GM12892 (cell line): Measurements from ENCODE around the gene KRT12.

Source experiments
- DNase-seq: peaks from one replicate; pipeline ENCODE4 v3.0.0; 2011; ENCODE audit not compliant: insufficient read length
- FAIRE-seq: peaks from 2 replicates; lab custom pipeline; 2011; peaks lifted over from hg19 to GRCh38; lab: Jason Lieb, UNC
- POLR2A ChIP-seq: IDR thresholded peaks from 2 replicates; pipeline ENCODE4 v1.6.1; 2011; ENCODE audit warnings: low read depth, low read length, control low read depth
- POLR2AphosphoS5 ChIP-seq: IDR thresholded peaks from 2 replicates; pipeline ENCODE4 v1.6.1; 2011; ENCODE audit warnings: low read depth, low read length, control low read depth
- TAF1 ChIP-seq: IDR thresholded peaks from 2 replicates; pipeline ENCODE4 v1.6.1; 2011; ENCODE audit warnings: low read depth, mild to moderate bottlenecking, control low read depth, low read length, borderline replicate concordance

The KRT12 gene

DNA sequence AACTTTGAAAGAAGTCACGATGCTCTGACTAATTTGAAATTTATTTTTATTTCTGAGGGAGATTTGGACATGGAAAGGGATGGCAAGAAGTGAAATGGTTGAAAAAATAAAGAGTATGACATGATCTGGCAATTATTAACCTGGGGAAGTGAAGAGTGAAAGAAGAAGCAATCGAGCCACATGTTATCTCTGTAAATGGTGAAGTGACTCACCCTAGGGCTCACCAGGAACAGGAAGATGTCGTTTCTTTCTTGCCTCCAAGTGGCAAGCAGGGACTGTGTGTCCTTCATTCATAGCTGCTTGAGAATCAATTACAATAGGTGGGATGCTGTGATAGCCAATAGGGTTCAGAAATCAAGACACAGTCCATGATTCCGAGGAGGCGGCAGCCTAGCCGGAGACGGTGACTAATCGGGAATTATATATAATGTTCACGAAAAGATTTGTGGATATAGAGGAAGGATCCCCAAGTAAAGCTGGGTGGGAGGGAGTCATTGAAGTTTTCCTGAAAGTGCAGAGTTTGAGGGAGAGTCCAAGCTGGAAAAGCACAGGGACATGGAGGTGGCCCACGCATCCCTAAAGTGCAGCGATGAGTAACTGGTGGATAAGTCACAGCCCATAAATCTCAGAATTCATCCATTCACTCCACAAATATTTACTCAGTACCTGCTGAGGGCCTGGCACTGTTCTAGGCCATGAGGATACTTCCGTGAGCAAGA lies 36.3 kb upstream of the KRT12 start:
- FAIRE-seq (no peak), DNase-seq (no peak)
- TF ChIP-seq TAF1 (no peak), POLR2AphosphoS5 (no peak), POLR2A (no peak)

DNA sequence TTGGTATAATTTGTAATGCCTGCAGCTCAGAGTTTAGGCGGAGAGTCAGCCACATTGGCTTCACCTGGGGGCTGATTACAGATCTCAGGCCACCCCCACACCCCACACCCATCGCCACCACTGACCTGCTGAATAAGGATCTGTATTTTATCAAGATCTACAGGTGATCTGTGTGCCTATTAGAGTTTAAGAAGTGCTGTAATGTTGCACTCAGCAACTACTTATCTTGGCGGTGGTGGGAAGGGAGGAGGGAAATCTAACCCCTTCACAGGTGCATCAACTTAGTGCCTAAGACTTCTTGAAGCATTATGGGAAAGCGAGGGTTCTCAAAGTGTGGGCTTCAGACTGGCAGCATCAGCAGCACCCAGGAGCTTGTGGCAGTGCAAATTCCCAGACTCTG lies 35.5 kb upstream of the KRT12 start:
- no peak for DNase-seq
- no peak for TF ChIP-seq POLR2AphosphoS5
- FAIRE-seq = no peak

DNA sequence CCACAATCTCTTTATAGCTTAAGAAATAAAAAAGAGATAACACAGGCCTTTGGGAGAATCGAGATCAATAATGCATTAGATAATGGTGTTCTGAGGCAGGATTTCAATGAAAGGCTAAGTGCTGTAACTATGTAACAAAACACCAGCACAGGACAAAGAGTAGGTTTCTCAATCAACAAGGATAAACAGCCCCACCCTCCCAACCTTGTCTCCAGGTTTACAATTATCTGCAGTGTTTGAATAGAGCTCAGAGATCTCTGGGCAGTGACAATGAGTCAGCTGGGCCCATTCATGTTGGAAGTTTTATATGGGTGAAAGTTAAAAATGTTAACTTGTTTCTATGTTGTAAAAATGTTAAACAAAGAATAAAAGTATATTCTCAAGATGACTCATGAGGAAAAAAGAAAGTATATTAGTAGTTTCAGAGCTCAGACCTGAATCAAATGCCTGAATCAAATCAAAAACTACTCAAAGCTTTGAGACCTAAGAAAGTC lies 35.0 kb upstream of the KRT12 start:
- DNase-seq (no peak), FAIRE-seq (no peak)
- TF ChIP-seq TAF1 (no peak), POLR2A (no peak), POLR2AphosphoS5 (no peak)

DNA sequence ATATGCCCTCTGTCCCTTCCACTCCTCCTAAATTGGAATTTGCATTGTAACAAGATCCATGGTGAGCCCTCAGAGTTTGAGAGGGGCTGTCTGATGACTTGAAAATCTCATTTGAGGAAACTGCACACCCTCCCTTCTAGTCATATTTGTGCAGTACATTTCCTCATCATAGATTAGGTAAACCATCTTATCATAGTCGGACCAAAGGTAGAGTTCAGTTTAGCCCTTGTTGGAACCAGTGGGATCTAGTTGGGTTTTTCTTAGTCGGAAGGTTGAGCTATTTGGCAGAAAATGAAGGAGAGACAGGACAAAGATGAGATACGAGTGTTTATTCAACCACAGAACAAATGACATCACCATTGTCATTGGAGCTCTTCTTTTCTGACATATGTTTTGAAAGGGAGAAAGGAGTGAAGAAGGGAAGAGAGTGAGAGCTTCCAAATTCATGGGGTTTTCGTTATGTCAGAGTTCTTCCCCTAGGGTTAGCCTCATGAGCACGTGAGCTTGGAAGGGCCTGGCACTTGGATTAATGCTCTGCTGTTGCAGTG lies 33.9 kb upstream of the KRT12 start:
- TF ChIP-seq TAF1 = no peak
- no peak for TF ChIP-seq POLR2AphosphoS5
- no peak for TF ChIP-seq POLR2A
- FAIRE-seq (no peak), DNase-seq (no peak)

DNA sequence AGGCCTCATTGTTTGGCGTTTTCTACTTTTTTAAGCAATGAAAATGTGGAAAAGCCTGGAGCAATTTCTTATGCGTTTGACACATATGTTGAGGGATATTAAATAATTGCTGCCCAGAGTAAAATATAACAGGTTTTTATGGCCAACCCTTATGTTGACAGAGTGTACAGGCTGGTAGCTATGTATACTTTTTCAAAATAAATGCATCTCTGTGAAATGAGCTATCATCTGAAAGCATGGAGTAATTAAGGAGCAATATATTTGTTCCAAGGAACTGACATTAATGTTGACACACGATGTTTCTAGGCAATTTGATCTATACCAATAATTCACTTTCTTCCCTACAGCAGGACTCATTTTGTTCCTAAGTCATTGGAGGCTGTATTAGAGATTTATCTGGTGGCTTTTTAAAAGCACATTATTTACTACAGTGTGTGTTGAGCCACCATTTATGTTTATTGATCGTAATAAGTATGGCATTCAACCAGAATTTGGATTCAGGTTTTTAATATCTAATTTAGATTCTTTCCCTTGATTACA lies 30.0 kb upstream of the KRT12 start:
- DNase-seq (no peak), FAIRE-seq (no peak)
- no peak for TF ChIP-seq POLR2AphosphoS5
- TF ChIP-seq POLR2A = no peak
- TF ChIP-seq TAF1 = no peak

DNA sequence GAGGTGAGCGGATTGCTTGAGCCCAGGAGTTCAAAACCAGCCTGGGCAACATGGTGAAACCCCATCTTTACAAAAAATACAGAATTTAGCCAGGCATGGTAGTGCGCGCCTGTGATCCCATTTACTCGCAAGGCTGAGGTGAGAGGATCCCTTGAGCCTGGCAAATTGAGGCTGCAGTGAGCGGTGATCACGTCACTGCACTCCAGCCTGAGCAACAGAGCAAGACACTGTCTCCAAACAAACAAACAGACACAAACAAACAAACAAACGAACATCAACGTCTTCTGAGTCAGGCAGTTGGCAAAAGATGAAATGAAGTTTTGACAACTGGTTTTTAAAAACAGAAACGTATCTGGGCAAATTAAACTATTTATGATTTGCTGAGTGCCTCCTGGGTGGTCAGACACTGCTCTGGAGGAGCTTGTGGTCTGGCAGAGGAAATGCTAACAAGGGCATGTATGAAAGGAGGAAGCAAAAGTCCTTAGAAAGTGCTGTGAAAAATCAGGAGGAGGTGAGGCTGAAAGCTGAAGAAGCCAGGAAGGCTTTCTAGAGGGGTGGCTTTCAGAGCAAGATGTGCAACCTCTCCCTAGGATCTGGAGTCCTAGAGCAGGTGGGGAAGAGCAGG lies 28.2 kb upstream of the KRT12 start:
- TF ChIP-seq TAF1 (no peak), POLR2A (no peak), POLR2AphosphoS5 (no peak)
- FAIRE-seq (no peak), DNase-seq (no peak)

DNA sequence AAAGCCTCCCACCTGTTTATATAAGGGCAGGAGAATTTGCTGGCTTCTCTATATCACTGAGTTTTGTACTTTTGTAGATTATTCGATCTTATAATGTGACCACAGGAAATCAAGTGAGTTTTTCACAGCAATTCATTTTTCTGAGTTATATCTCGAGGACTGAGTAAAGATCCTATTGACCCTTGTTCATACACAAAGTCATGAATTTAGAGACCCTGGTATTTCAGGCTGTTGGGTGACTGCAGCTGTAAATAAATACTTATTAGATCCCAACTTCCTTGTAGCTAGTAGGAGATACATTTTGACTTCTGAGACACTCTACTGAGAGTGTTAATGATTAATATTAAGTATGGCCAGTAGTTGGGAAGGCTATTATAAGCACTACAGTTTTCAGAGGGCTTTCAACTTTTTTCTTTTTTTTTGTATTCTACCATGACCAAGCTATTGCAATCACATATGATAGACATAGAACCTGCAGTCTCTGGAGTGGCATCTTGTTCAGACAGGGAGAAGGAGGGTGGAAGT lies 21.2 kb upstream of the KRT12 start:
- DNase-seq = no peak
- FAIRE-seq = no peak

DNA sequence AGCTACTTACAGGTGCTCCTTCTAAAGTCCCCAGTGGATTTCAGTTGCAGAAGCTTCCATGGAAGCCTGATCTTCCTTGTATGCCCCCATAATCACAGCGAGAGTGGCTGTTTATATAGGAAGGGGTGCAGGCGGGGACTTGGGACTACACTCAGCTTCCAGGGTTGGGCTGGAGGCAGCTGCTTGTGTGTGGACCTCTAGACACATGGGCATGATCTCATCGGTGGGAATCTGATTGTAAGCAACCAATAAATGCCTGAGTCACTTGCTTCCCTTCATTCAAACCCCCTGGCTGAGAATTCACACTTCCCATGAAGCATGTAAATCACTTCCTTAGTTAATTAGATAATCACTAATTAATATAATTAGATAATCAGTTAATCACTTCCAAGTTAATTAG lies 19.1 kb upstream of the KRT12 start:
- no peak for FAIRE-seq
- TF ChIP-seq POLR2AphosphoS5 = no peak
- no peak for TF ChIP-seq TAF1
- TF ChIP-seq POLR2A = no peak

More for the DNA sequence above, 21.2 kb upstream of the KRT12 start:
- no peak for TF ChIP-seq POLR2A
- no peak for TF ChIP-seq TAF1
- TF ChIP-seq POLR2AphosphoS5 = no peak

DNA sequence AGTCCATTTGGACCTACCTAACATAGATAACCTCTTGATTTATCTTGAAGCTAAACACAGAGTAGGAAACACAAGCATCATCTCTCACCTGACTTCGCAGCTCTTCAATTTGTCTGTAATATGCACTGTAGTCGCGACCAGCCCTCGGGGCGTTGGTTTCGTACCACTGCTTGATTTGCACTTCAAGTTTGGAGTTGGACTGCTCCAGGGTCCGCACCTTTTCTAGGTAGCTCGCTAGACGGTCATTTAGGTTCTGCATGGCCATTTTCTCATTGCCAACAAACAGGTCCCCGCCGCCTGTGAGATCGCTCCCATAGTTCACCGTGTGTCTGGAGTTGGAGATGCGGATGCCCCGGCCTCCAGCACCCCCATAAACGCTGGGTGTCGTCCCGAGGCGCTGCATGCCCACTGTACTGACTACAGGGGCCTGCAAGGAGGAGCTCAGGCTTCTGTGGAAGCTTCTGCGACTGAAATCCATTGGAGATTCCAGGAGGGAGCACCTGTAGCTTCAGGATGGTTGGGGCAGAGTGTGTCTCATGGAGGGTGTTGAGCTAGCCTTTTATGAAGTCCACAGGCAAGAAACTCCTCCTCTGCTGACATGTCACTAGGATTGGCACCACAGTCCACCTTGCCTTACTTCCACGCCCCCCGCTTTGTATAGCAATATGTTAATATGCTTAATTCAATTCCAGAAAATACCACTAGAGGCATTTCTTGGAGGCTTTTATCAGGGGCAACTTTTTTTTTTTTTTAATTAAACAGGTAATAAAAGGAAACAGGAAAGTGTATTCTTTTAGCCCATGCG lies 17.9 kb upstream of the KRT12 start, which contains the start of gene KRT20:
Gene KRT20, minus strand, starts transcription at position 535 of the 805 bp plus-strand sequence. Its CDS starts 57 bp downstream, at position 478.
- TF ChIP-seq POLR2A (no peak), POLR2AphosphoS5 (no peak), TAF1 (no peak)
- DNase-seq (no peak), FAIRE-seq (no peak)

More for the DNA sequence above, 19.1 kb upstream of the KRT12 start:
- no peak for DNase-seq

DNA sequence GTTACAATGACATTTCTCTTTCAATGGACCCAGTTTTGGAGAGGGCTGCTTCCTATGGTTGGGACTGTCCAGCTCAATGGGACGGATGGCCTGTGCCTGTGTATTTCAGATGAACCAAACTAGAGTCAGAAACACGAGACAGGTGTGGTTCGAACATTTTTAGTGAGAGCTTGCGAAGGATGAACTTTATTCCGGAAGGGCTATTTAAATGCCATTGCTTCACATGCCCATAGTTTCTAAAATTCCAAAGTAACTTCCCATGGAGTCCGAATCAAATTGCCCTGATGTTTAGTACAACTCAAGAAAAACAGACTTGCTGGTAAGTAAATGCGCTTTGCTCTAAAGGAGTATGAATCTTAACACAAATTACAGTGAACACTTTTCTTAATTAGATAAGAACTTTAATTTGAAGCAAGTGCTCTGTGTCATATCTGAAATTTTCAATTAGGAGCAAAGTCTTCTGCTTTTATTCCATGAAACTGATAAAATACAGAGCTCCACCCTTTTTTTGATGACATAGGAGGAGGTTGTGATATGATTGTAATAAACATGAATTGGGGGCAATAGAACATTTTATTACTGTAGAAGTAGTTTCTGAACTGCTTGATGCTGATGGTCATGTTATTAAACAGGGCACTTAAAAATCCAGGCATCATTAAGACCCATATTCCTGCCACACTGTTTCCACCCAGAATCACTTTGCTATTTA lies 16.8 kb upstream of the KRT12 start:
- TF ChIP-seq POLR2A (no peak), TAF1 (no peak), POLR2AphosphoS5 (no peak)
- FAIRE-seq (no peak), DNase-seq (no peak)

DNA sequence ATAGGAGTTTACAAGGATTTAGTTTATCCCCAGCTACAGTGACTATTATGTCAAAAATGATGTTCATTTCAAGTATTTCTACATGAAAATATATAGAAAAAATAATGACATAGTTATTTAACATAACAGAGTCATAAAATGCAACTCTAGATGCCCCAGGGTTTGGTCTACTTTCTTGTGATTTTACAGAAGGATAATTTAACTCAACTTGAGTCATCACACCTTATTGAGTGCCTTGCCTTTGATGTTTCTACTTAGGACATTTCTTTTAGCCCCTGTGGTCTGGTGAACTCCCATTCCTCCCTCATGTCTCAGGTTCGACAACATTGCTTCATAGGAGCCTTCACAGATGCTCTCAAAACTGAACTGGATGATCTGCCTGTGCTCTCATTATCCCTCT lies 16.0 kb upstream of the KRT12 start:
- DNase-seq = no peak
- FAIRE-seq = no peak
- TF ChIP-seq POLR2AphosphoS5 = no peak
